Mesendoderm (in vitro differentiated cells): Measurements from ENCODE around the gene NLGN1.

ENCODE experiments used
- DNase-seq: peaks from one replicate; pipeline ENCODE4 v3.0.0; 2013
- H2AK5ac ChIP-seq: 2 replicates; pipeline ENCODE4 v1.6.1; 2013; ENCODE audit warnings: low read length, inconsistent platforms
- H2BK120ac ChIP-seq: 2 replicates; pipeline ENCODE4 v1.6.1; 2013; ENCODE audit warnings: low read depth, mild to moderate bottlenecking, low read length, moderate library complexity, mixed read lengths
- H2BK15ac ChIP-seq: replicated peaks from 2 replicates; pipeline ENCODE4 v1.6.1; 2013; ENCODE audit warnings: low read depth, mild to moderate bottlenecking, moderate library complexity
- H2BK5ac ChIP-seq: 2 replicates; pipeline ENCODE4 v1.6.1; 2013; ENCODE audit warnings: low read length, inconsistent platforms
- H3K18ac ChIP-seq: 2 replicates; pipeline ENCODE4 v1.6.1; 2013; ENCODE audit warnings: mild to moderate bottlenecking, low read length, mixed read lengths
- H3K23ac ChIP-seq: one replicate; pipeline ENCODE4 v1.6.1; 2013; ENCODE audit warnings: low read length
- H3K27ac ChIP-seq: 2 replicates; pipeline ENCODE4 v1.5.1; 2013; ENCODE audit warnings: low read depth, mild to moderate bottlenecking, inconsistent platforms, low read length, moderate library complexity
- H3K27me3 ChIP-seq: 2 replicates; pipeline ENCODE4 v1.6.1; 2013; ENCODE audit warnings: low read length, control low read depth, mild to moderate bottlenecking, inconsistent platforms; ENCODE audit not compliant: insufficient read depth, poor library complexity
- H3K36me3 ChIP-seq: 2 replicates; pipeline ENCODE4 v1.6.1; 2013; ENCODE audit warnings: low read length, inconsistent platforms; ENCODE audit not compliant: control insufficient read depth, insufficient read depth
- H3K4ac ChIP-seq: one replicate; pipeline ENCODE4 v1.6.1; 2013; ENCODE audit warnings: low read depth, mild to moderate bottlenecking, low read length, moderate library complexity
- H3K4me1 ChIP-seq: 2 replicates; pipeline ENCODE4 v1.6.1; 2013; ENCODE audit warnings: low read depth, low read length, inconsistent platforms; ENCODE audit not compliant: control insufficient read depth
- H3K4me2 ChIP-seq: 2 replicates; pipeline ENCODE4 v1.6.1; 2013; ENCODE audit warnings: low read length
- H3K4me3 ChIP-seq: 2 replicates; pipeline ENCODE4 v1.5.1; 2013; ENCODE audit warnings: mild to moderate bottlenecking, low read length
- H3K56ac ChIP-seq: one replicate; pipeline ENCODE4 v1.6.1; 2013; ENCODE audit warnings: low read length
- H3K79me1 ChIP-seq: 2 replicates; pipeline ENCODE4 v1.6.1; 2013; ENCODE audit warnings: low read length, inconsistent platforms
- H3K79me2 ChIP-seq: 2 replicates; pipeline ENCODE4 v1.6.1; 2013; ENCODE audit warnings: mild to moderate bottlenecking, low read length; ENCODE audit not compliant: control insufficient read depth, insufficient read depth
- H3K9ac ChIP-seq: 2 replicates; pipeline ENCODE4 v1.6.1; 2013; ENCODE audit warnings: low read length, inconsistent platforms
- H4K5ac ChIP-seq: one replicate; pipeline ENCODE4 v1.6.1; 2013; ENCODE audit warnings: low read length
- H4K8ac ChIP-seq: one replicate; pipeline ENCODE4 v1.6.1; 2013; ENCODE audit warnings: low read depth, mild to moderate bottlenecking, control low read depth, low read length, moderate library complexity
- WGBS: extraction: QIAGEN DNeasy Blood & Tissue Kit; methylation state at CpG from one replicate; pipeline ENCODE4 v1.1.7; 2013; ENCODE audit warnings: low lambda C conversion rate, missing lambda C conversion rate; ENCODE audit not compliant: insufficient coverage; ENCODE audit errors: extremely low coverage; 5-methylcytosine and 5-hydroxymethylcytosine counted together

NLGN1 gene

GRCh38 chr3:174302746-174303315 lies 905.3 kb downstream of the NLGN1 start:
- WGBS: no CpG with 5 or more reads among the region's 1 CpG
- Histone ChIP-seq H2BK5ac (no peak overlapping the region), H2AK5ac (no peak overlapping the region), H3K79me1 (no peaks in the 10 kb centered on the region), H3K27me3 (no peaks in the 10 kb centered on the region), H3K4me1 (no peaks in the 10 kb centered on the region), H3K56ac (no peak overlapping the region), H2BK15ac (no peak overlapping the region), H3K4me2 (no peak overlapping the region), H3K27ac (no peak overlapping the region), H3K9ac (no peak overlapping the region), H3K4ac (no peak overlapping the region), H4K5ac (no peak overlapping the region), H3K4me3 (no peak overlapping the region), H3K36me3 (no peaks in the 10 kb centered on the region), H3K23ac (no peak overlapping the region), H2BK120ac (no peak overlapping the region), H4K8ac (no peak overlapping the region), H3K79me2 (no peaks in the 10 kb centered on the region), H3K18ac (no peak overlapping the region)
- no peak for DNase-seq

DNA sequence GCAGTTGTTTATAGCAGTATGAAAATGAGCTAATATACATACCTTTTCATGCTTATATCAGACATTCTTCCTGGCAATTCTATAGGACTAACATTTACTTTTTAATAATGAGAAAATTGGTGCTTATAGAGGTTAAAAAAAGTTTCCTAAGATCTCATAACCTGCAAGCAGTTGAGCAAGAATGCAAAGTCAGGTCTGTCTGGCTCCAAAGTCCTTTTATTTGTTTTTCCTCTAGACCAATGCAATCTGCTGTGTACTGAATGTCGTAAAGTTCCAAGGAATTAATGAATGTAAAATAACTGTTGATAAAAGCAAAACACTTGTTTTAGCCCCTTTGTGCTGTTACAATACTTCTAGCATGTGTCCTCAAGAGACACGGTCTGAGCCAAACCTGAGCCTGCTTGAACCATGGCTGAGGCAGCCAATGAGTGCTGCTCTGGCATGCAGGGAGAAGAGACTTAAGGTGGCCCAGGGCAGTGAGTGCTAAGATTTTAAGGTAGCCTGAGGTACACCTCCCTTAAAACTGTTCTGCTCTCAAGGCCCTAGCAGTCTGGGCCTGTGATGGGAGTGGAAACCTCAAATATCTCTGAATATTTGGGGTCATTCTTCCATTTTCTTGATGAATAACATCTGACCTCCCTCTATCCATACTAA lies 906.5 kb downstream of the NLGN1 start:
- Histone ChIP-seq H3K36me3 (no peaks in the 10 kb centered on the region), H4K8ac (no peak overlapping the region), H3K18ac (no peak overlapping the region), H3K4me3 (no peak overlapping the region), H3K4ac (no peak overlapping the region), H3K4me1 (no peaks in the 10 kb centered on the region), H2AK5ac (no peak overlapping the region), H2BK120ac (no peak overlapping the region), H3K79me2 (no peaks in the 10 kb centered on the region), H3K9ac (no peak overlapping the region), H3K56ac (no peak overlapping the region), H3K27ac (no peak overlapping the region), H2BK15ac (no peak overlapping the region), H3K79me1 (no peaks in the 10 kb centered on the region), H4K5ac (no peak overlapping the region), H3K27me3 (no peaks in the 10 kb centered on the region), H3K4me2 (no peak overlapping the region), H2BK5ac (no peak overlapping the region), H3K23ac (no peak overlapping the region)
- WGBS: no CpG with 5 or more reads among the region's 2 CpGs
- DNase-seq: no peak

DNA sequence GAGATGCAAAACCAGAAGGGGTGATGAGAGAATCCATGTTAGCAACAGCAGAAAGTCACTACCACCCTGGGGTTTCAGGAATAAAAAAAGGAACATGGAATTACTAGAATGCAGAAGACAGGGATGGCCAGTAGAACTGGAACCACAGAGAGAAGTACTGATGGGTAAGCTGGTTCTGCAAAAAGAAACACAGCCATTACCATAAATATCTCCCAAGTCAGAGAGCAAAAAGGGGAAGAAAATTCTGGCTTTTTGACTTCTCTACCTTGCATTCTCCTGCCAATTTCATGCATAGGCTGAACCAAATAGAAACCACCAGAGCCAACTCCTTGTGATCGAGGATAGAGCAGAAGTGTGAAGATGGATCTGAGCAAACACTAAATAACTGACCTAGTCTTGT lies 911.2 kb downstream of the NLGN1 start:
- no peak overlapping the region for H2BK5ac ChIP-seq
- H3K79me1 ChIP-seq: no peaks in the 10 kb centered on the region
- no CpG with 5 or more reads among the region's 1 CpG for WGBS
- H3K36me3 ChIP-seq: no peaks in the 10 kb centered on the region
- no peak overlapping the region for H3K23ac ChIP-seq
- no peak overlapping the region for H3K18ac ChIP-seq
- H4K5ac ChIP-seq: no peak overlapping the region
- H3K27ac ChIP-seq: no peak overlapping the region
- H3K27me3 ChIP-seq: no peaks in the 10 kb centered on the region
- no peak overlapping the region for H3K9ac ChIP-seq
- DNase-seq: no peak
- H3K4me1 ChIP-seq: no peaks in the 10 kb centered on the region
- H2AK5ac ChIP-seq: no peak overlapping the region
- H3K56ac ChIP-seq: no peak overlapping the region
- no peak overlapping the region for H4K8ac ChIP-seq
- H3K4me3 ChIP-seq: no peak overlapping the region
- H3K4me2 ChIP-seq: no peak overlapping the region
- no peak overlapping the region for H2BK15ac ChIP-seq
- H3K79me2 ChIP-seq: no peaks in the 10 kb centered on the region
- H2BK120ac ChIP-seq: no peak overlapping the region
- no peak overlapping the region for H3K4ac ChIP-seq

DNA sequence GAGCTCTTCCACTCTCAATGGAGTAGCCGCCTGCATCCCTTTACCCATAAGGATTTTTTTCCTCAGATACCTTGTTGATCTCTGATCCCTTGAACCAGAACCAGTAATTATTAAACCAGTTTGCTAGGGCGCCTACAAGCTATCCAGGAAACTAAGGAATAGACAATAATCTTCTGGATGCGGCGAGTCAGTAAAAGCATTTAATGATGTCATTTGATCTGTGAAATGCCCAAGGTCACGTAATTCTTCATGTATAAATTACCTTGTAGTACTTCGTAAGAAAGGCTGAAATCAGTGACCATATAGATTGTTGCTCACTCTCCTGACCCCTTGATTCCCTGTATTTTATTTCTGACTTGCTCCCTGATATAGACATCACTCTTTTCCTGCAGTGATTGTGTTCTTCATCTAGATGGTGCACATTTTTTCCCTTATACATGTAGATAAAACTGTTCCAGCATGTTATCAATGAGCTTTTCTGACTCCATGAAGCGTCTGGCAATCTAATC lies 913.0 kb downstream of the NLGN1 start:
- H2AK5ac ChIP-seq: no peak overlapping the region
- H2BK120ac ChIP-seq: no peak overlapping the region
- H3K36me3 ChIP-seq: no peaks in the 10 kb centered on the region
- no peak overlapping the region for H3K4me2 ChIP-seq
- H3K79me1 ChIP-seq: no peaks in the 10 kb centered on the region
- no peak overlapping the region for H3K4me3 ChIP-seq
- no peak overlapping the region for H3K27ac ChIP-seq
- H2BK5ac ChIP-seq: no peak overlapping the region
- no peaks in the 10 kb centered on the region for H3K4me1 ChIP-seq
- no peak overlapping the region for H4K8ac ChIP-seq
- no peaks in the 10 kb centered on the region for H3K79me2 ChIP-seq
- no peak overlapping the region for H4K5ac ChIP-seq
- WGBS: no CpG with 5 or more reads among the region's 7 CpGs
- DNase-seq: no peak
- H3K56ac ChIP-seq: no peak overlapping the region
- no peak overlapping the region for H3K18ac ChIP-seq
- no peak overlapping the region for H3K4ac ChIP-seq
- H3K23ac ChIP-seq: no peak overlapping the region
- no peaks in the 10 kb centered on the region for H3K27me3 ChIP-seq
- H3K9ac ChIP-seq: no peak overlapping the region
- H2BK15ac ChIP-seq: no peak overlapping the region

DNA sequence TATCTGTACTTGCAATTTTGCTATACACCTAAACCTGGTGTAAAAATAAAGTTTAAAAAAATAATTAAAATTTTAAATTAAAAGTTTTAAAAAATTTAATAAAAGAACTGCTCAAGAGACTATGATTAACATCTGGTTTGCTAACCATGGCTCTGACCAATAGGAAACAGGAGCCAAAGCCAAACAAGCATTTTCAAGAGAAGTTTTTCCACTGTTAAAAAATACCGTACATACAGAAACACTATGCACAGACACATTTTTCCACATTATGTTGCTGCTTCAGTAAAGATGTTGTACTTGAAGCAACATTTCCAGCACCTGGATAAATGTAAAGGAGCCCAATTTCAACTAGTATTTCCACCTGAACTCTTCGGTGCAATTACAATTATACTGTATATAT lies 917.7 kb downstream of the NLGN1 start:
- Histone ChIP-seq H4K5ac (no peak overlapping the region), H3K79me2 (no peaks in the 10 kb centered on the region), H2BK15ac (no peak overlapping the region), H3K27me3 (no peaks in the 10 kb centered on the region), H3K4me1 (no peaks in the 10 kb centered on the region), H3K9ac (no peak overlapping the region), H3K56ac (no peak overlapping the region), H2AK5ac (no peak overlapping the region), H3K18ac (no peak overlapping the region), H3K4me2 (no peak overlapping the region), H4K8ac (no peak overlapping the region), H3K4ac (no peak overlapping the region), H2BK120ac (no peak overlapping the region), H3K36me3 (no peaks in the 10 kb centered on the region), H3K23ac (no peak overlapping the region), H3K79me1 (no peaks in the 10 kb centered on the region), H3K27ac (no peak overlapping the region), H2BK5ac (no peak overlapping the region), H3K4me3 (no peak overlapping the region)
- no peak for DNase-seq
- WGBS: no CpG with 5 or more reads among the region's 2 CpGs

GRCh38 chr3:174317005-174317404 lies 919.5 kb downstream of the NLGN1 start:
- H2AK5ac ChIP-seq: no peak overlapping the region
- H3K79me1 ChIP-seq: no peaks in the 10 kb centered on the region
- no peak overlapping the region for H3K4ac ChIP-seq
- H3K27me3 ChIP-seq: no peaks in the 10 kb centered on the region
- no peak overlapping the region for H3K27ac ChIP-seq
- no peaks in the 10 kb centered on the region for H3K79me2 ChIP-seq
- H2BK120ac ChIP-seq: no peak overlapping the region
- H3K4me1 ChIP-seq: no peaks in the 10 kb centered on the region
- H3K4me3 ChIP-seq: no peak overlapping the region
- no peaks in the 10 kb centered on the region for H3K36me3 ChIP-seq
- H2BK5ac ChIP-seq: no peak overlapping the region
- no peak overlapping the region for H4K8ac ChIP-seq
- H3K9ac ChIP-seq: no peak overlapping the region
- no peak overlapping the region for H3K18ac ChIP-seq
- WGBS: no CpG with 5 or more reads among the region's 1 CpG
- no peak overlapping the region for H3K4me2 ChIP-seq
- H3K56ac ChIP-seq: no peak overlapping the region
- no peak overlapping the region for H4K5ac ChIP-seq
- H3K23ac ChIP-seq: no peak overlapping the region
- H2BK15ac ChIP-seq: no peak overlapping the region
- no peak for DNase-seq
